ENCODE data around the gene RDH12. TPM values are rescaled to one million over a fixed set of nuclear protein-coding genes. Genes with fewer than 3 reads are reported as not detected.
A peak's percentile ranks its signal among the peaks of the same experiment; 100 is the strongest.
"Not testable (repeated sequence)": the region's sequence is repeated elsewhere in the genome, so short reads cannot be mapped to it uniquely, and the experiment has no call there.

The RDH12 gene
- not detected in 2 replicates for total RNA-seq

- H3K27ac Mint-ChIP-seq; H3K4me1 Mint-ChIP-seq; H3K4me3 Mint-ChIP-seq; H3K9me3 Mint-ChIP-seq; DNase-seq; H3K36me3 Mint-ChIP-seq (ENCODE audit: low read depth); H3K27me3 Mint-ChIP-seq: not testable (repeated sequence)
- intact Hi-C loops (cut with micrococcal nuclease): loop anchor here (10.0 kb wide), 2 partner anchors 277 to 537 kb away; no protein-coding TSS in a partner anchor
These were observed at the start of gene RDH12 for GRCh38 chr14:67701492-67701891. TSS of gene RDH12 (plus strand) at chr14:67701886. CDS start at chr14:67722643, 20,757 bp downstream.

DNA sequence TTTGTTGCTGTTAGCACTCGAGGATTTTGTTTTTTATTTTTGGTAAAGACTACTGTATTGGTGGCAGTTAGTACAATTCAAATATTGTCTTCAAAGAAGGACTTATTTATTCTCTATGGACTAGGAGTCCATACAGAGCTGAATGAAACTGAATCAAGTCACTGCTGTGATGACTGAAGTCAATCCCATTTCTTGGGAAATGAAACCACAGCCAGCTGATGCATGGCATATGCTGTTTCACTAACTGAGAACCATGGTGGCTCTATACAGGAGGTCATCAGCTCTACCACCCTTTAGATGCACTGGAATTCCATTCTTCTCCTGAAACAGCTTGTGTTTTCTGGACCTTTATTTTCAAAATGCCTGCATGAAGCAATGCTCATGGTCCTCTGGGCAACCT, 49.5 kb upstream of the RDH12 start:
- intact Hi-C loops (cut with micrococcal nuclease): no loop called here
- Mint-ChIP-seq H3K36me3 (ENCODE audit: low read depth) (peaks cover 54% of the 10 kb centered on the region), H3K9me3 (no peaks in the 10 kb centered on the region), H3K4me1 (no peaks in the 10 kb centered on the region), H3K27ac (no peak overlapping the region), H3K4me3 (no peak overlapping the region), H3K27me3 (no peaks in the 10 kb centered on the region)
- DNase-seq: no peak

- H3K36me3 Mint-ChIP-seq (ENCODE audit: low read depth): peaks cover 57% of the 10 kb centered on the region
- no peaks in the 10 kb centered on the region for H3K9me3 Mint-ChIP-seq
- intact Hi-C loops (cut with micrococcal nuclease): no loop called here
- no peaks in the 10 kb centered on the region for H3K4me1 Mint-ChIP-seq
- H3K4me3 Mint-ChIP-seq: no peak overlapping the region
- no peak overlapping the region for H3K27ac Mint-ChIP-seq
- no peaks in the 10 kb centered on the region for H3K27me3 Mint-ChIP-seq
- no peak for DNase-seq
These were observed 47.9 kb upstream of the RDH12 start for GRCh38 chr14:67653651-67654280.

GRCh38 chr14:67663633-67664032, 38.1 kb upstream of the RDH12 start:
- intact Hi-C loops (cut with micrococcal nuclease): no loop called here

GRCh38 chr14:67665868-67666267, 35.8 kb upstream of the RDH12 start:
- H3K36me3 Mint-ChIP-seq (ENCODE audit: low read depth): peaks cover 7% of the 10 kb centered on the region
- H3K4me1 Mint-ChIP-seq: peaks cover 31% of the 10 kb centered on the region
- no peaks in the 10 kb centered on the region for H3K9me3 Mint-ChIP-seq
- no peak overlapping the region for H3K27ac Mint-ChIP-seq
- no peak overlapping the region for H3K4me3 Mint-ChIP-seq
- DNase-seq: no peak
- no peaks in the 10 kb centered on the region for H3K27me3 Mint-ChIP-seq
- intact Hi-C loops (cut with micrococcal nuclease): loop anchor here (2.0 kb wide), 3 partner anchors 39 to 139 kb away; no protein-coding TSS in a partner anchor

More at GRCh38 chr14:67663633-67664032, 38.1 kb upstream of the RDH12 start:
- Mint-ChIP-seq H3K27ac (no peak overlapping the region), H3K36me3 (ENCODE audit: low read depth) (peaks cover 13% of the 10 kb centered on the region), H3K27me3 (no peaks in the 10 kb centered on the region), H3K9me3 (no peaks in the 10 kb centered on the region), H3K4me3 (no peak overlapping the region), H3K4me1 (peaks cover 17% of the 10 kb centered on the region)
- DNase-seq: no peak

DNA sequence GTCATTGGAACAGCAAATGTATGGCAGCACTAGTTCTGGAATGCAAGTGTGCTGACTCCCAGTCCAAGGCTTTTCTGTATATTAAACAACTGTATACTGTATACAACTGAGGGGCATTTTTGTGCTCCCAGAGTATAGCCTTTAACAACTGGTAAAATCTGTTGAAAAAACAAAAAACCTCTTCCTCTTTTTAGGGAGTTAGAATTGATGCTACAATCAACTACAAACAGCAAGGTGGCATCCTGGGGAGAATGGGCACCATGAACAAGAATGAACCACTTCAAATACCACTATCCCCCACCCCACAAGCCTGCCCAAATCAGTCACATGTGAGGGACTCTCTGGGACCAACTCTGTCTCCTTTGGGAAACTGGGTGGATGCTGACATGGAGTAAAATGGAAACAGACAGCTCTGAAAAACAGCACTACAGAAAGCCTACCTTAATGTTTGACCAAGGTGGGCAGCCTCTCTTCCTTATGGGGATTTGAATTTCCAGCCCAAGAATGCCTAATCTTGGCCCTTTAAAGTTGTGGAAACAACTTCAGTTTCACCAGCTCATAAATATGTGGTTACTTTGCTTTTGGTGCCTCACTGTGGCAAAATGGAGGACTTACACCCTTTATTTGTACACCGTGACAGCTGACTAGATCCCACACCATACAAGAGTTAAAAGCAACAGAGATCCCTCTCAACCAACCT, 34.8 kb upstream of the RDH12 start:
- Mint-ChIP-seq H3K4me1 (peaks cover 32% of the 10 kb centered on the region), H3K27ac (peak overlapping the region; percentile 22), H3K27me3 (no peaks in the 10 kb centered on the region), H3K9me3 (no peaks in the 10 kb centered on the region), H3K36me3 (ENCODE audit: low read depth) (peaks cover 7% of the 10 kb centered on the region), H3K4me3 (no peak overlapping the region)
- peak; percentile 81 for DNase-seq
- intact Hi-C loops (cut with micrococcal nuclease): loop anchor here (1.0 to 2.0 kb wide), 5 partner anchors 38 to 240 kb away; no protein-coding TSS in a partner anchor

GRCh38 chr14:67668559-67668958, 33.1 kb upstream of the RDH12 start:
- H3K4me1 Mint-ChIP-seq: peaks cover 39% of the 10 kb centered on the region
- peaks cover 4% of the 10 kb centered on the region for H3K36me3 Mint-ChIP-seq (ENCODE audit: low read depth)
- no peak overlapping the region for H3K27ac Mint-ChIP-seq
- DNase-seq: no peak
- intact Hi-C loops (cut with micrococcal nuclease): no loop called here
- H3K4me3 Mint-ChIP-seq: no peak overlapping the region
- H3K27me3 Mint-ChIP-seq: no peaks in the 10 kb centered on the region
- H3K9me3 Mint-ChIP-seq: no peaks in the 10 kb centered on the region

DNA sequence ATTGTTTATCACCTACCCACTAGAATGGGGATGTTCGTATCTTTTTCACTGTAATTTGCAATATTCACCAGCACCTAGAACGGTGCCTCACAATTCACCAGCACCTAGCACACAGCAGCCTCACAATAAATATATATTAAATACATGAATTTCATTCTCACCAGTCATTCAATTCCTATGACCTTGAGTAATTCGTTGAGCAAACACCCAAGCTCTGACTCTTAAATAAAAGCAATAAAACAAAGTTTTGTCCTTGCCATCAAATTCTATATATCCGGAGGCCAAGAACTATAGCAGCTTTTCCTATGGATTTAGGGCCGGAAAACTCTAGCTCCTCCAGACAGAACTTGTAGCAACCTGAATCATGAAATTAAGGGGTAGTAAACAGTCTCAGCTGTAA, 28.2 kb upstream of the RDH12 start:
- intact Hi-C loops (cut with micrococcal nuclease): no loop called here

GRCh38 chr14:67674139-67674479, 27.6 kb upstream of the RDH12 start:
- intact Hi-C loops (cut with micrococcal nuclease): loop anchor here (1.0 to 2.0 kb wide), 4 partner anchors 21 to 142 kb away; partner anchors contain the start of genes ARG2, PIGH, RDH11 and ZFYVE26

More for the DNA sequence above, 28.2 kb upstream of the RDH12 start:
- H3K36me3 Mint-ChIP-seq (ENCODE audit: low read depth): peaks cover 25% of the 10 kb centered on the region
- peak overlapping the region; percentile 90 for H3K4me3 Mint-ChIP-seq
- H3K27me3 Mint-ChIP-seq: no peaks in the 10 kb centered on the region
- no peaks in the 10 kb centered on the region for H3K9me3 Mint-ChIP-seq
- H3K4me1 Mint-ChIP-seq: peaks cover 43% of the 10 kb centered on the region
- H3K27ac Mint-ChIP-seq: peak overlapping the region; percentile 78
- DNase-seq: no peak

DNA sequence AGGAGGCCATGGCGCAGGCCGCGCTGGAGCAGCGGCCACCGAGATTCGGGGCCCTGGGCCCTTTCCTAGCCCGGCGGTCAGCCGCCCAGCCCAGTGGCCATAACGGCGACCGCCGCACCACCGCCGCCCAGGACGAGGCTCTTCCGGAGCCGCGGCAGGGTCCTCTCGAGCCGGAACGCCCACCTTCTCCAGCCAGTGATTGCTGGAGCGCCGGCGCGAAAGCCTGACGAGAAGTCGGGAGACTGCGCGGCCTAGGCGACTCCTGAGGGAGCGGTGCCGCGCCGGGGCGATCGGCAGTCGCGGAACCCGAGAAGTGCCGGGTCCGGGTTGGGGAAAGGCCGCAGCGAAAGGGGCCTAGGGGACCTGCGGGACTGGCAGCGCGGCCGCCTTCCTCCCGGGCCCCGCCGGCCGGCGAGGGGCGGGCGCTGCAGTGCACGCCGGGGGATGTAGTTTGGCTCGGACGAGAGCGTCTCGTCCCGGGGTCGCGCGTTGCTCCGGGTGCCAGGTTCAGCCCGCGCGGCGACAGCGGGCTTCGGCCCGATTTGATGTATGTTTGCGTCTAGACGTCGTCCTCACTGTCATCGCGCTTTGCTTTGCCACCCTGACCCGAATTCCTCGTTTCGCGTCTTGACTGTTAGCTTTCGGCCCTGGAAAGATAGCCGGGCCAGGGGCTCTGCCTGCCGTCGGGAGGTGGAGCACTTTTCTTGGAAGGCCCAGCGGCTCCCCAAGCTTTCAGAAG, 27.0 kb upstream of the RDH12 start, which contains the start of gene VTI1B:
Gene VTI1B (minus strand): TSS at position 153 of the 739 bp plus-strand sequence. CDS start 143 bp downstream, at position 10.
- DNase-seq: peak; percentile 93
- Mint-ChIP-seq H3K9me3 (no peaks in the 10 kb centered on the region), H3K4me3 (peak within 1 kb of the TSS; percentile 90), H3K27ac (peak within 1 kb of the TSS; percentile 90), H3K36me3 (ENCODE audit: low read depth) (peaks cover 28% of the 10 kb centered on the region), H3K27me3 (no peaks in the 10 kb centered on the region), H3K4me1 (peaks cover 35% of the 10 kb centered on the region)
- intact Hi-C loops (cut with micrococcal nuclease): loop anchor here (1.0 to 2.0 kb wide), 4 partner anchors 21 to 142 kb away; partner anchors contain the start of genes ARG2, PIGH, RDH11 and ZFYVE26

More at GRCh38 chr14:67674139-67674479, 27.6 kb upstream of the RDH12 start:
- H3K27me3 Mint-ChIP-seq: no peaks in the 10 kb centered on the region
- H3K36me3 Mint-ChIP-seq (ENCODE audit: low read depth): peaks cover 28% of the 10 kb centered on the region
- H3K4me3 Mint-ChIP-seq: peak overlapping the region; percentile 90
- peak overlapping the region; percentile 78 for H3K27ac Mint-ChIP-seq
- peak; percentile 90 for DNase-seq
- H3K9me3 Mint-ChIP-seq: no peaks in the 10 kb centered on the region
- H3K4me1 Mint-ChIP-seq: peaks cover 40% of the 10 kb centered on the region

- intact Hi-C loops (cut with micrococcal nuclease): loop anchor here (2.0 kb wide), 1 partner anchor 56 kb away; the partner anchor contains the start of gene ARG2
These were observed 26.5 kb upstream of the RDH12 start for GRCh38 chr14:67675219-67675582.

GRCh38 chr14:67679006-67679405, 22.7 kb upstream of the RDH12 start:
- H3K36me3 Mint-ChIP-seq (ENCODE audit: low read depth): peaks cover 50% of the 10 kb centered on the region
- intact Hi-C loops (cut with micrococcal nuclease): no loop called here
- H3K27ac Mint-ChIP-seq: no peak overlapping the region
- no peak overlapping the region for H3K4me3 Mint-ChIP-seq
- no peaks in the 10 kb centered on the region for H3K9me3 Mint-ChIP-seq
- H3K4me1 Mint-ChIP-seq: peaks cover 38% of the 10 kb centered on the region
- no peaks in the 10 kb centered on the region for H3K27me3 Mint-ChIP-seq
- no peak for DNase-seq

More at GRCh38 chr14:67675219-67675582, 26.5 kb upstream of the RDH12 start:
- H3K9me3 Mint-ChIP-seq: no peaks in the 10 kb centered on the region
- H3K27me3 Mint-ChIP-seq: no peaks in the 10 kb centered on the region
- peaks cover 28% of the 10 kb centered on the region for H3K36me3 Mint-ChIP-seq (ENCODE audit: low read depth)
- DNase-seq: no peak
- H3K27ac Mint-ChIP-seq: peak overlapping the region; percentile 90
- peak overlapping the region; percentile 90 for H3K4me3 Mint-ChIP-seq
- peaks cover 38% of the 10 kb centered on the region for H3K4me1 Mint-ChIP-seq

DNA sequence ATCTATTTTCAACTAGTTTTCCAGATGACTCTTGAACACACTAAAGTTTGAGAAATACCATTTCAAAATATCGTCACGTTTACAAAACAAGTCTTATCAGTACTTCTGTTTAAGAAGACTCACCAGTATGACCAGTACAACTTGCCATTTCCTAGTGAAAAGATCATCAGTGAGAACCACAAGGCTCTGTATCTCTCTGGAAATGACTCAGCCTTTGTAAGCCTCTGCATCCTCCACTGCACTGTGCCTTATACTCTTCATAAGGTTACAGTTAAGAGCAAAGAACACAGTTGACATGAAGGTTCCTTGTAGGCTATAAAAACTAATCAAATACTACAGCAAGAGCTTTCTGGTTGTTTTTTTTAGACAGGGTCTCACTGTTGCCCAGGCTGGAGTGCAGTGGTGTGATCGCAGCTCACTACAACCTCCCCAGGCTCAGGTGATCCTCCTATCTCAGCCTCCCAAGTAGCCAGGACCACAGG, 21.5 kb upstream of the RDH12 start:
- no peaks in the 10 kb centered on the region for H3K9me3 Mint-ChIP-seq
- intact Hi-C loops (cut with micrococcal nuclease): loop anchor here (1.0 kb wide), 1 partner anchor 15 kb away; the partner anchor contains the start of gene RDH11
- peaks cover 41% of the 10 kb centered on the region for H3K4me1 Mint-ChIP-seq
- H3K36me3 Mint-ChIP-seq (ENCODE audit: low read depth): peaks cover 57% of the 10 kb centered on the region
- peak overlapping the region; percentile 62 for H3K27ac Mint-ChIP-seq
- no peak overlapping the region for H3K4me3 Mint-ChIP-seq
- peak; percentile 78 for DNase-seq
- H3K27me3 Mint-ChIP-seq: no peaks in the 10 kb centered on the region

Measured in activated CD4-positive, alpha-beta T cell treated with anti-CD3 and anti-CD28 coated beads, Interleukin-2, amount 10 ng/mL, durations not matched to agents 24 days and 14 days (primary cell).